ENCODE results near the gene NCAM2. TPM values are rescaled to one million over a fixed set of nuclear protein-coding genes. Genes with fewer than 3 reads are reported as not detected.

NCAM2 gene
- total and polyA plus RNA-seq, 8 donors: 0.06 to 11.0 (median 0.58) TPM; not detected in 1

GRCh38 chr21:21291883-21292569, 293.8 kb downstream of the NCAM2 start:
- Histone ChIP-seq H3K9me3 (no peaks in the 10 kb centered on the region), H3K27me3 (no peaks in the 10 kb centered on the region), H3K4me3 (no peak overlapping the region), H3K4me1 (no peaks in the 10 kb centered on the region), H3K27ac (no peak overlapping the region), H3K36me3 (no peaks in the 10 kb centered on the region)
- TF ChIP-seq POLR2AphosphoS5 (IDR thresholded peaks at IDR 0.05) (no peak), EP300 (IDR thresholded peaks at IDR 0.05) (no peak), CTCF (IDR thresholded peaks at IDR 0.05) (no peak), POLR2A (IDR thresholded peaks at IDR 0.05) (no peak)
- intact Hi-C loops (cut with DNase I; ENCODE audit: low total_unique reads): no loop called here
- DNase-seq: no peak
- WGBS, 5 donors: 80 to 89% (median 88%) methylated on average over 3 of the region's 3 CpGs

GRCh38 chr21:21295303-21295702, 297.1 kb downstream of the NCAM2 start:
- 77 to 93% (median 89%) methylated on average over 3 of the region's 3 CpGs for WGBS, 5 donors
- Histone ChIP-seq H3K4me3 (no peak overlapping the region), H3K27me3 (no peaks in the 10 kb centered on the region), H3K27ac (no peak overlapping the region), H3K4me1 (no peaks in the 10 kb centered on the region), H3K36me3 (no peaks in the 10 kb centered on the region), H3K9me3 (no peaks in the 10 kb centered on the region)
- intact Hi-C loops (cut with DNase I; ENCODE audit: low total_unique reads): no loop called here
- TF ChIP-seq POLR2AphosphoS5 (IDR thresholded peaks at IDR 0.05): no peak
- no peak for TF ChIP-seq POLR2A (IDR thresholded peaks at IDR 0.05)
- no peak for TF ChIP-seq EP300 (IDR thresholded peaks at IDR 0.05)
- no peak for TF ChIP-seq CTCF (IDR thresholded peaks at IDR 0.05)
- DNase-seq: no peak

- H3K4me1 ChIP-seq: no peaks in the 10 kb centered on the region
- H3K27me3 ChIP-seq: no peaks in the 10 kb centered on the region
- no peak for TF ChIP-seq POLR2AphosphoS5 (IDR thresholded peaks at IDR 0.05)
- TF ChIP-seq CTCF (IDR thresholded peaks at IDR 0.05): no peak
- no peak for TF ChIP-seq EP300 (IDR thresholded peaks at IDR 0.05)
- TF ChIP-seq POLR2A (IDR thresholded peaks at IDR 0.05): no peak
- H3K36me3 ChIP-seq: no peaks in the 10 kb centered on the region
- WGBS, 5 donors: 72 to 81% (median 78%) methylated on average over 2 of the region's 2 CpGs
- no peak overlapping the region for H3K27ac ChIP-seq
- H3K9me3 ChIP-seq: no peaks in the 10 kb centered on the region
- no peak for DNase-seq
- H3K4me3 ChIP-seq: no peak overlapping the region
- intact Hi-C loops (cut with DNase I; ENCODE audit: low total_unique reads): no loop called here
Observed at GRCh38 chr21:21297211-21297610, 299.0 kb downstream of the NCAM2 start.

GRCh38 chr21:21301013-21301412, 302.8 kb downstream of the NCAM2 start:
- intact Hi-C loops (cut with DNase I; ENCODE audit: low total_unique reads): no loop called here
- H3K27me3 ChIP-seq: no peaks in the 10 kb centered on the region
- no peak overlapping the region for H3K27ac ChIP-seq
- whole genome bisulfite sequencing, 5 donors: 42 to 60% (median 54%) methylated on average over 2 of the region's 2 CpGs
- no peaks in the 10 kb centered on the region for H3K9me3 ChIP-seq
- DNase-seq: no peak
- H3K4me1 ChIP-seq: no peaks in the 10 kb centered on the region
- H3K36me3 ChIP-seq: no peaks in the 10 kb centered on the region
- TF ChIP-seq POLR2A (IDR thresholded peaks at IDR 0.05): no peak
- TF ChIP-seq EP300 (IDR thresholded peaks at IDR 0.05): no peak
- no peak for TF ChIP-seq POLR2AphosphoS5 (IDR thresholded peaks at IDR 0.05)
- TF ChIP-seq CTCF (IDR thresholded peaks at IDR 0.05): no peak
- no peak overlapping the region for H3K4me3 ChIP-seq
